PFSK-1 (cell line): Measurements from ENCODE around the gene KRT5.

ENCODE experiments used
- POLR2AphosphoS5 ChIP-seq: IDR thresholded peaks from 2 replicates; pipeline ENCODE4 v1.6.1; 2012; ENCODE audit warnings: low read depth, mild to moderate bottlenecking, control low read depth, low read length, moderate library complexity
- TF ChIP-seq, protein P1 (sequence below), 2 experiments: IDR thresholded peaks; 2 replicates each; pipeline versions ENCODE4 v1.6.1 to v1.8.0; 2011 to 2012; ENCODE audit warnings: low read depth in 2 of 2, low read length in 2 of 2, control low read depth in 1 of 2, inconsistent platforms in 1 of 2, mild to moderate bottlenecking in 1 of 2, moderate library complexity in 1 of 2; ENCODE audit not compliant: insufficient read depth in 1 of 2

DNA sequence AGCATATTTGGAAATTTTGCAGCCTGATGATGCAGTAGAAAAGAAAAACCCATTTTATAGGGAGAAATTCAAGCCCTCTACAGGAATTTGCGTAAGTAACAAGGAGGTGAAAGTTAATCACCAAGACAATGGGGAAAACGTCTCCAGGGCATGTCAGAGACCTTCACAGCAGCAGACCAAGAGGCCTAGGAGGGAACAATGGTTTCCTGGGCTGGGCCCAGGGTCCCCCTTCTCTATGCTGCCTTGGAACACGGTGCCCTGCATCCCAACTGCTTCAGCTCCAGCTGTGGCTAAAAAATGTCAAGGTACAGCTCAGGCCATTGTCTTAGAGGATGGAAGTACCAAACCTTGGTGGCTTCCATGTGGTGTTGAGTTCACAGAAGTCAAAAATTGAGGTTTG lies 40.1 kb downstream of the KRT5 start:
- TF ChIP-seq, protein P1, sequence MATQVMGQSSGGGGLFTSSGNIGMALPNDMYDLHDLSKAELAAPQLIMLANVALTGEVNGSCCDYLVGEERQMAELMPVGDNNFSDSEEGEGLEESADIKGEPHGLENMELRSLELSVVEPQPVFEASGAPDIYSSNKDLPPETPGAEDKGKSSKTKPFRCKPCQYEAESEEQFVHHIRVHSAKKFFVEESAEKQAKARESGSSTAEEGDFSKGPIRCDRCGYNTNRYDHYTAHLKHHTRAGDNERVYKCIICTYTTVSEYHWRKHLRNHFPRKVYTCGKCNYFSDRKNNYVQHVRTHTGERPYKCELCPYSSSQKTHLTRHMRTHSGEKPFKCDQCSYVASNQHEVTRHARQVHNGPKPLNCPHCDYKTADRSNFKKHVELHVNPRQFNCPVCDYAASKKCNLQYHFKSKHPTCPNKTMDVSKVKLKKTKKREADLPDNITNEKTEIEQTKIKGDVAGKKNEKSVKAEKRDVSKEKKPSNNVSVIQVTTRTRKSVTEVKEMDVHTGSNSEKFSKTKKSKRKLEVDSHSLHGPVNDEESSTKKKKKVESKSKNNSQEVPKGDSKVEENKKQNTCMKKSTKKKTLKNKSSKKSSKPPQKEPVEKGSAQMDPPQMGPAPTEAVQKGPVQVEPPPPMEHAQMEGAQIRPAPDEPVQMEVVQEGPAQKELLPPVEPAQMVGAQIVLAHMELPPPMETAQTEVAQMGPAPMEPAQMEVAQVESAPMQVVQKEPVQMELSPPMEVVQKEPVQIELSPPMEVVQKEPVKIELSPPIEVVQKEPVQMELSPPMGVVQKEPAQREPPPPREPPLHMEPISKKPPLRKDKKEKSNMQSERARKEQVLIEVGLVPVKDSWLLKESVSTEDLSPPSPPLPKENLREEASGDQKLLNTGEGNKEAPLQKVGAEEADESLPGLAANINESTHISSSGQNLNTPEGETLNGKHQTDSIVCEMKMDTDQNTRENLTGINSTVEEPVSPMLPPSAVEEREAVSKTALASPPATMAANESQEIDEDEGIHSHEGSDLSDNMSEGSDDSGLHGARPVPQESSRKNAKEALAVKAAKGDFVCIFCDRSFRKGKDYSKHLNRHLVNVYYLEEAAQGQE (IDR thresholded peaks at IDR 0.05; ENCODE audit: insufficient read depth in 1 of 2, low read depth in 2 of 2, low read length in 2 of 2) = no peak
- no peak for TF ChIP-seq POLR2AphosphoS5
